ENCODE measurements around the gene C22orf31. TPM values are rescaled to one million over a fixed set of nuclear protein-coding genes. Genes with fewer than 3 reads are reported as not detected.

Gene C22orf31
- total RNA-seq, 4 donors from 2014 or later, result not detected

DNA sequence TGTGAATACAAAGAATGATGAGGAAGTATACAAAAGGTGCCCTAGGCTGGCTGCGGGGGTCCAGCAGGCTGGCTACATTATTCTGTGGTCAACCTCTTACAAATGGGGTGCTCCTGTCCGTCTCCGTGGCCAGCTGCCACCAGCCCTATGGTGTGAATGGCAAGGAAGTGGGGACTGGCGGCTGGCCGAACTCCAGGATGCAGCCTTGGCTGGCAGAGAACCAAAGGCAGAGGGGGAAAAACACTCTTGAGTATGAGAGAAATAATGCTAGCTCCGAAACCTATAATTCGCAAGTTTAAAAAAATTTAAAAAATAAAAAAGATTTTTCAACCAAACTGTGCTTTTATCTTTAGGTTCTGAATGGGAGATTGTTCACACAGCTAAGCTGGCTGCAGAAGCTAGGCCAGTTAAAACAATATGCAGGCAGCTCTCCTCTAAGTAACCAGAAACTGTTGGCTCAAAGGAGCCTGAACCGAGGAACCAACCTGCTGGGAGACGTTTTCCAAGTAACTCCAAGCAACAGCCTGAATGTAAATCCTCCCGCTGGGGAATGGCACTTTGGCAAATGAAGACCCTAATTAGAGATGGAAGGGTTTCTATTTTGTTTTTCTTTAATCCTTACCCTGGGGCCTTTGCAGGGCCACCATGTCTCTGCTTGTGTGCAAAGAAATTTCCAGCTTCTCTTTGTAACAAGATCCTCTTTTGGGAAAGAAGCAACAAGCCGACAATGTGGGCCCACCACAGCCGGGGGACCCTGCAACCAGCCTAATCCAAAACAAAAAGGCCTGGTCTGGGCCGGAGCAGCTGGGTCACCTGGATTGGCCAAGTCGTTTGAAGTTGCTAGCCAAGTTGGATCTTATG lies 50.2 kb downstream of the C22orf31 start:
- Histone ChIP-seq H3K4me1 (peaks cover 3 to 12% (median 7%) of the 10 kb centered on the region in 4 donors), H3K9me3 (no peaks in the 10 kb centered on the region), H3K36me3 (no peaks in the 10 kb centered on the region), H3K27me3 (no peaks in the 10 kb centered on the region), H3K27ac (replicated peaks in 1 of 4) (no peak overlapping the region), H3K4me3 (no peak overlapping the region)
- intact Hi-C loops (cut with DNase I), result no loop called here
- 66% methylated on average over 14 of the region's 14 CpGs for WGBS
- TF ChIP-seq, protein P1, sequence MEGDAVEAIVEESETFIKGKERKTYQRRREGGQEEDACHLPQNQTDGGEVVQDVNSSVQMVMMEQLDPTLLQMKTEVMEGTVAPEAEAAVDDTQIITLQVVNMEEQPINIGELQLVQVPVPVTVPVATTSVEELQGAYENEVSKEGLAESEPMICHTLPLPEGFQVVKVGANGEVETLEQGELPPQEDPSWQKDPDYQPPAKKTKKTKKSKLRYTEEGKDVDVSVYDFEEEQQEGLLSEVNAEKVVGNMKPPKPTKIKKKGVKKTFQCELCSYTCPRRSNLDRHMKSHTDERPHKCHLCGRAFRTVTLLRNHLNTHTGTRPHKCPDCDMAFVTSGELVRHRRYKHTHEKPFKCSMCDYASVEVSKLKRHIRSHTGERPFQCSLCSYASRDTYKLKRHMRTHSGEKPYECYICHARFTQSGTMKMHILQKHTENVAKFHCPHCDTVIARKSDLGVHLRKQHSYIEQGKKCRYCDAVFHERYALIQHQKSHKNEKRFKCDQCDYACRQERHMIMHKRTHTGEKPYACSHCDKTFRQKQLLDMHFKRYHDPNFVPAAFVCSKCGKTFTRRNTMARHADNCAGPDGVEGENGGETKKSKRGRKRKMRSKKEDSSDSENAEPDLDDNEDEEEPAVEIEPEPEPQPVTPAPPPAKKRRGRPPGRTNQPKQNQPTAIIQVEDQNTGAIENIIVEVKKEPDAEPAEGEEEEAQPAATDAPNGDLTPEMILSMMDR (IDR thresholded peaks at IDR 0.05), result no peak
- TF ChIP-seq POLR2AphosphoS5 (IDR thresholded peaks at IDR 0.05) (no peak), EP300 (IDR thresholded peaks at IDR 0.05) (no peak), POLR2A (IDR thresholded peaks at IDR 0.05; ENCODE audit: low read depth) (no peak)
- DNase-seq (ENCODE audit: extremely low spot score), result no peak

DNA sequence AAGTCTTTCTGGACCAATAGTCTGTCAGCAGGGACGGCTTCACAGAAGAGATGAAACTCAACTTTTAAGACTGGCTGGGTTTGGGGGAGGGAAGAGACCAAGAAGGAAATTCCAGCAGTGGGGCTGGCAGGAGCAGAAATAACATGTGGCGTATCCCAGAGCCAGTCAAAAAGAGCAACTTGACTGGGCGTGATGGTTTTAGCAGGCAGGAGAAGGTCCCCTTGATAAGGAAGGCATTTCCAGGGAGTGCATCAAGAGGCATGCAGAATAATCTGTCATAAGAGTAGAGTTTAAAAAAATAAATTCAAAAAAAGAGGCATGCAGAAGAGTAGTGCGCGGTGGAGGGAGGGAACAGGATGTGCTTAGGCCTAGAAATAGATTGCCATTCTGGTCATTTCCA lies 52.5 kb downstream of the C22orf31 start:
- no peaks in the 10 kb centered on the region for H3K27me3 ChIP-seq
- no peak overlapping the region for H3K4me3 ChIP-seq
- H3K36me3 ChIP-seq, result no peaks in the 10 kb centered on the region
- TF ChIP-seq POLR2A (IDR thresholded peaks at IDR 0.05; ENCODE audit: low read depth) (no peak), POLR2AphosphoS5 (IDR thresholded peaks at IDR 0.05) (no peak), EP300 (IDR thresholded peaks at IDR 0.05) (no peak)
- TF ChIP-seq, protein P1 (IDR thresholded peaks at IDR 0.05), result no peak
- no peak overlapping the region for H3K27ac ChIP-seq (replicated peaks in 1 of 4)
- H3K9me3 ChIP-seq, result no peaks in the 10 kb centered on the region
- intact Hi-C loops (cut with DNase I), result no loop called here
- H3K4me1 ChIP-seq, result peaks cover 17 to 30% (median 25%) of the 10 kb centered on the region in 4 donors
- no peak for DNase-seq (ENCODE audit: extremely low spot score)
- WGBS, result 90% methylated on average over 5 of the region's 5 CpGs

Other genes starting within 250 kb of the C22orf31 start
- gene ZNRF3, start 178.3 kb downstream of the C22orf31 start, total RNA-seq, result 10 to 100 TPM; 12.9 to 29.7 (median 21.9) TPM
- gene KREMEN1, start 11.2 kb upstream of the C22orf31 start, total RNA-seq, result 10 to 100 TPM in 3 of 4 donors, 1 to 10 TPM in 1; 8.7 to 14.6 (median 12.4) TPM
- gene EMID1, start 144.1 kb upstream of the C22orf31 start, total RNA-seq, result 1 to 10 TPM in 2 of 4 donors, under 1 TPM in 2; 0.65 to 4.0 (median 0.93) TPM
- gene RHBDD3, start 206.2 kb upstream of the C22orf31 start, total RNA-seq, result 10 to 100 TPM; 12.6 to 23.5 (median 20.7) TPM
- gene EWSR1, start 206.4 kb upstream of the C22orf31 start, total RNA-seq, result 100 to 1,000 TPM; 183 to 203 (median 198) TPM
- gene GAS2L1, start 244.8 kb upstream of the C22orf31 start, total RNA-seq, result 10 to 100 TPM; 25.8 to 63.9 (median 38.8) TPM